Adrenal gland (tissue), 5 donors: ENCODE data around the gene KLF9.

Source experiments
- CTCF ChIP-seq, 6 experiments: fragments of 450-650 bp in 4 of 6; fragments of 200-600 bp in 2 of 6; sonication (generic) in 1 of 6; IDR thresholded peaks; 1 replicate in 5 of 6; 2 replicates in 1 of 6; pipeline versions ENCODE4 v1.5.1 to v1.8.0; 2016 to 2021; ENCODE audit warnings: antibody characterized with exemption in 6 of 6, mild to moderate bottlenecking in 2 of 6, moderate library complexity in 1 of 6
- POLR2A ChIP-seq, 2 donors: fragments of 450-650 bp; IDR thresholded peaks; one replicate each; pipeline ENCODE4 v1.6.1; 2017; ENCODE audit warnings: antibody characterized with exemption in 2 of 2, mild to moderate bottlenecking in 2 of 2, moderate library complexity in 1 of 2
- donor health status: DM: no; HTN: no; CAD: no.

GRCh38 chr9:70374962-70375618 is 39.4 kb downstream of the KLF9 start:
- no peak for TF ChIP-seq POLR2A (IDR thresholded peaks at IDR 0.05)
- no peak for TF ChIP-seq CTCF (IDR thresholded peaks at IDR 0.05)
